Measurements from ENCODE around the gene NFATC3.

GRCh38 chr16:68227850-68228553 is 142.8 kb downstream of the NFATC3 start:
- no peak for TF ChIP-seq CTCF (IDR thresholded peaks at IDR 0.05)
- no peak for TF ChIP-seq POLR2A (IDR thresholded peaks at IDR 0.05)
